DMS 273 treated with DMSO at 0.1 percent for 48 hours (cell line): ENCODE data around the gene CRYBG1.
A peak's percentile ranks its signal among the peaks of the same experiment; 100 is the strongest.
"Not testable (repeated sequence)": the region's sequence is repeated elsewhere in the genome, so short reads cannot be mapped to it uniquely, and the experiment has no call there.

Experiments used
- DNase-seq: peaks from one replicate; lab custom pipeline; 2025; lab: John Stamatoyannopoulos, UW

CRYBG1 gene

DNA sequence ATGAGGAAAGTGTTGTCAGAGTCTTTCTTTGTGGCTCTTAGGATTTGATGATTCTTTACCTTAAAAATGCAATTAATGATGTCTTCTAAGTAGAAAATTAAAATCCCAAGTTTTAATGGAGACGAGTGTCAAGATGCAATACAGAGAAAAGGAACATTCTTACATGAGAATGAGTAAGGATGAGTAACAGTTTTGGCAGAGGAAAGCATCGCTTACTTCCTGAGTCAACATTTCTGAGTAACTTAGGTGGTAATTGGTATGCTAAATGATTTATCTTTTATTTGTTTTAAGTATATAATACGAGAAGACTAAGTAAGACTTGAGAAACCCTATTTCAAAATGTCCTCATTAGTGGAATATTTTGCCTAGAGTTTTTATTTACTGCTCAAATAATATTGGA, 167.5 kb downstream of the CRYBG1 start:
- no peak for DNase-seq

GRCh38 chr6:106528521-106528920, 168.0 kb downstream of the CRYBG1 start:
- no peak for DNase-seq

DNA sequence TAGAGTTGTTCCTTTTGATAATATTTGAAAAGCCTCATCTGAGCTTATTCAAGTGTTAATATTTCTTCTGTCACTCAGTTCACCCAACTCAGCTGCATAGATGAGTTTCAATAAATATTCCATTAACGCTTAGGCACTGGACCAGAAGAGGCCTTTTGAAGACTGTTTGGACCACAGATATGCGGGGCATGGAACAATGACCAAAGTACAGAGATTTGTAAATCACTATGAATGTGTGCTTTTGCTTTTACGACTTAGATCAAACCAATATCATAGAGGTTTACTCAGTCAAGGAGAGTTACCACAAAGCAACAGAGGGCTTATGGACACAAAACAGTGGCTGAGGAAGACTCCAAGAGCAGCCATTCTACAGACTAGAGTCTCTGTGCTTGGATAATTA, 168.9 kb downstream of the CRYBG1 start:
- no peak for DNase-seq

GRCh38 chr6:106530026-106530425, 169.5 kb downstream of the CRYBG1 start:
- DNase-seq: no peak

- no peak for DNase-seq
Observed at GRCh38 chr6:106530502-106530901, 170.0 kb downstream of the CRYBG1 start.

DNA sequence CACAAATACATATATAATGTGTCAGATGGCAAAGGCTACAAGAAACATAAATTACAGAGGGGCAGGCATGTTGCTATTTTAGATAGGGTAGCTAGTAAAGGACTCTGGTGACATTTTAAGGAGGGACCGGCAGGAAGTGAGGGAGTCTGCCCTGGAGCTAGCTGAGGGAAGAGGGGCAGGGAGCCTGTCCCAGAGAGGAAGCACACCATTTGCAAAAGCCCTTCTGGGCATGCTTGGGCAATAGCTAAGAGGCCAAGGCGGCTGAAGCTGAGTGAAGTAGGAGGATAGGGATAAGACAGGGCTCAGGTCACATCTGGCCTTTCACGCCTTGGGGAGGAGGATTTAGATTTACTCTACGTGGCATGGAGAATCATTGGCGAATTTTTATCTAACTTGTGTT, 172.5 kb downstream of the CRYBG1 start:
- DNase-seq: no peak

- DNase-seq: no peak
Observed at GRCh38 chr6:106534004-106534403, 173.5 kb downstream of the CRYBG1 start.

DNA sequence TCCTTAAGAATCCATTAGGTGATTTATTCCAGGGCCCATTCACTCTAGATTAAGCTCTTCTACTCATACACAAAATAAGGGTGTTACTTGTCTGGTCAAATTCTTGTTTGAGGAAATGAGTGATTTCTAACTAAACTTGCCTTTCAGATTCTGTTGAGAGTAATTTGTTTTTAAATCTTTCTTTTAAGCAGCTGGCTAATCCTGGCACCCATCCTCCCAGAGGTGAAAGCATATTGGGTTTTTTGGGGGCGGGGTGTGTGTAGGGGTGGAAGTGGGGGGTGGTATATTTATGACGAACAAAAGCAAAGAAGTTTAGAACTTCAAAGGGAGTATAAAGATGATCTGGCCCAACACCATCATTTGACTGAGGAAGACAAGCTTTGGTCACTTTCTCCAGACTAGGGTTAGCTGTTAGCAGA, 174.1 kb downstream of the CRYBG1 start:
- DNase-seq: no peak

GRCh38 chr6:106535012-106535411, 174.5 kb downstream of the CRYBG1 start:
- no peak for DNase-seq

DNA sequence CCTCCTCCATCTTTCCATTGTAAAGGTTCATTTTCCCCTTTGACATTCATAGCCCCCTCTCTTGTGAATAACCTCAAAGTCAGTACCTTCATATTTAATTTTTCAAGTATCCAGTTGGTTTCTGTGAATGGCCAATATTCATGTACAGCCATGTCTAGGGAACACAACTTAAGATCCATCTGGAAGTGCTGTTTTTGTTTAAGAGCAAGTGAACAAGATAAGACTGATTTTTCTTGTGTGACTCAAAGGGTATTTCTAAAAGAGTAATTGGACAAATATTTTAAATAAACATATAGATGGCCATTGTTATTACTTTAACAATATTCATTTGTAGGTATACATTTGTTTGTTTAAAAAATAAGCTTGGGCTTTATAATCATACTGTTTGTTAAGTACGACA, 175.8 kb downstream of the CRYBG1 start:
- DNase-seq: no peak

- no peak for DNase-seq
Observed at GRCh38 chr6:106536851-106537250, 176.3 kb downstream of the CRYBG1 start.

- DNase-seq: no peak
Observed at GRCh38 chr6:106537662-106538061, 177.1 kb downstream of the CRYBG1 start.

- no peak for DNase-seq
Observed at GRCh38 chr6:106538145-106538544, 177.6 kb downstream of the CRYBG1 start.

DNA sequence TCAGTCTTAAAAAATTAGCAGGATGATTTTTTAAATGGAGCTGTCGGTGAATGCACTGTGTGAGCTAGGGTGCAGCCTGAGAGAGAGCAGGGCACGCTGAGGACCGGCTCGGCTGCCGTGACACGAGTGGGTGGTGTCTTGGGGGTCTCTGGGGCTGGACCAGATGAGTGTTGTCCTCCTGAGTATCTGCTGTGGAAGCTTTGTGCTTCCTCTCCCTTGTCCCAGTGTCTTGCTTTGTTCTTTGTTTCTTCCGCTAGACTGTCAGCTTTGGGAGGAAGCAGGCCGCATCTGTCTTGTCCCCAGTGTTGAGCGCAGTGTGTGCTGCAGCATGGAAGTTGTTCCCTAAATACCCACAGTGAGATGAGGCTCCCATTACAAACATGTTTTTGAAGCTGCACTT, 179.4 kb downstream of the CRYBG1 start:
- no peak for DNase-seq

- DNase-seq: no peak
Observed at GRCh38 chr6:106540432-106540831, 179.9 kb downstream of the CRYBG1 start.

GRCh38 chr6:106540907-106541306, 180.4 kb downstream of the CRYBG1 start:
- no peak for DNase-seq

- no peak for DNase-seq
Observed at GRCh38 chr6:106546261-106546690, 185.8 kb downstream of the CRYBG1 start.

- peak; percentile 14 for DNase-seq
Observed at GRCh38 chr6:106546691-106547414, 186.3 kb downstream of the CRYBG1 start.

DNA sequence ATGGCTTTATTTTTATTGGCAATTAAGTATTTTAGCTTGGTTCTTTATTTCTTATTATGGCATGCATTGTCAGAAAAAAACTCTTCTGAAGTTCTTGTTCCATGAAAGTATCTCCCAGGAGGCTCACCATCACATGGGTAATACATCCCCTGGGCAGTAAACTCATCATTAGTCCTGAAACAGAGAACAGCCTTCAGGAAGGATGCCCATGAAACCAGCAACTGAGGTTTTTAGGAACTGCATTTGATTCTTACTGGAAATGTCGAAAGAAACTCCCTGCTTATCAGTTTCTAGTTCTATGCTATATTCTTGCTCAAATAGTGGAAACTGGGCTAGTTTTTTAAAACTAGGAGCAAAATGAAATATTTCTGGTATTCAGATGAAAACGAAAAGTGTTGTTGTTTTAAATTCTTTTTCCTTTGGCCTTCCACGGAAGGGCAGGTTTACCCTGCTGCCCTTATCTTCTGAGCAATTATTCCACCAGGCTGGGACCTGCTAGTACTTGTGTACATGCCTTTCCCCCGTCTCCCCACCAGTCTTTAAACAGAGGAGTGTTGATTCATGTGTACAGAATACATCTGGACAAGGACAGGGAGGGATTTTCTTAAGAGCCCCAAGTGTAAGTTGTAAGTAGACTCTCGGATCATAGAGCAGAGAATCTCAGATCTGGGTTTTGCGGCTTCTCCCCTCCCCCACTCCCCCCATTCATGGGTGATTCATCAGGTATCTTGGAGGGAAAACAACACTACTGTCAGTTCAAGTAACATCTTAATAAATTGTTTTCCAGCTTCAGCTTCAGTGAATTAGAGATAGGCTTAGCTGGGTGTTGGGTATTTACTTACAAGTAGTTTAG, 187.3 kb downstream of the CRYBG1 start:
- DNase-seq: no peak

DNA sequence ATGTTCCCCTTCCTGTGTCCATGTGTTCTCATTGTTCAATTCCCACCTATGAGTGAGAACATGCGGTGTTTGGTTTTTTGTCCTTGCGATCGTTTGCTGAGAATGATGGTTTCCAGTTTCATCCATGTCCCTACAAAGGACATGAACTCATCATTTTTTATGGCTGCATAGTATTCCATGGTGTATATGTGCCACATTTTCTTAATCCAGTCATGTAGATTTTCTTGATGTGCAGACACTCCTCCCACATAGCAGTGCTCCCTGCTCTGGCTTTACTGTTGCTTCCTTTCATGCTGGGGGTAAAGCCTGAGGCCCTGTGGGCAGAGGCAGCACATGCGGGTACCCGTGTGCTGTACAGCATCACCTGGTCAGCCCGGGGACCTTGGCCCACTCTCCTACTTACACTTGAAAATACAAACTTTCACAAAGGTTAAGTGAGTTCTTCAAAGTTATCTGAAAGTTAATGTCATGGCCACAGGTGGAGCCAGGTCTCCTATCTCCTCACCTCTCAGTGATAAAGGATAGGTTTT, 188.5 kb downstream of the CRYBG1 start:
- not testable (repeated sequence) for DNase-seq

- no peak for DNase-seq
Observed at GRCh38 chr6:106549521-106549920, 189.0 kb downstream of the CRYBG1 start.

- no peak for DNase-seq
Observed at GRCh38 chr6:106551155-106551554, 190.6 kb downstream of the CRYBG1 start.

- no peak for DNase-seq
Observed at GRCh38 chr6:106553440-106553839, 192.9 kb downstream of the CRYBG1 start.
